ENCODE results near the gene EIF1AD.

GRCh38 chr11:66008468-66009101, 6.6 kb upstream of the EIF1AD start:
- TF ChIP-seq ZFX (IDR thresholded peaks at IDR 0.05) = no peak
- TF ChIP-seq CTCF (conservative IDR thresholded peaks at IDR 0.05) = no peak

Measured in C4-2B (cell line).